ENCODE results near the gene ACP7. TPM values are rescaled to one million over a fixed set of nuclear protein-coding genes. Genes with fewer than 3 reads are reported as not detected.

ACP7 gene
- total and polyA plus RNA-seq, 9 of the 15 experiments (the other 6 are each of a cell fraction or from before 2014, with no cell fraction given) = not detected

- no peaks in the 10 kb centered on the region for H3K4me1 ChIP-seq (replicated peaks in 1 of 2; ENCODE audit: control insufficient read depth in 2 of 2, insufficient read depth in 2 of 2, low read length in 2 of 2)
- POLR2A ChIA-PET = no interaction called here
- H3K36me3 ChIP-seq (ENCODE audit: control insufficient read depth, insufficient read depth, low read length) = no peaks in the 10 kb centered on the region
- WGBS (ENCODE audit: insufficient coverage, low coverage, missing lambda C conversion rate) = 1% methylated on average over 11 of the region's 11 CpGs
- no peaks in the 10 kb centered on the region for H3K9me1 ChIP-seq (ENCODE audit: control insufficient read depth, insufficient read depth, low read length)
- CTCF ChIA-PET (ENCODE audit: low intra/inter-chr PET ratio) = no interaction called here
- H3K9ac ChIP-seq (ENCODE audit: insufficient read depth in 1 of 2, low read depth in 2 of 2, low read length in 2 of 2) = no peak overlapping the region
- in situ Hi-C loops (cut with MboI) = no loop called here
- H3K9me3 ChIP-seq (replicated peaks; ENCODE audit: control insufficient read depth, insufficient read depth, low read depth, low read length) = no peaks in the 10 kb centered on the region
- no peak for DNase-seq (ENCODE audit: extremely low read depth in 1 of 4, low spot score in 3 of 4)
- H3K27me3 ChIP-seq (ENCODE audit: control insufficient read depth in 2 of 2, insufficient read depth in 2 of 2, low read length in 2 of 2) = peaks cover 13 to 24% of the 10 kb centered on the region in 2 experiments; a peak in 3 of 5 replicates
- no peak for ATAC-seq
- H3K4me2 ChIP-seq (ENCODE audit: insufficient read depth, low read length) = no peak overlapping the region
- H3K4me3 ChIP-seq = no peak overlapping the region
- TF ChIP-seq ZNF511 (CRISPR knock-in tag; IDR thresholded peaks at IDR 0.05) = no peak
- TF ChIP-seq BCOR (IDR thresholded peaks at IDR 0.05) = peak; percentile 92
- no peak for TF ChIP-seq CBFA2T3 (IDR thresholded peaks at IDR 0.05)
- TF ChIP-seq GTF2A2 (tag; IDR thresholded peaks at IDR 0.05) = 0 out of 2 replicates have a peak, but pooled peaks have one; percentile 18
- TF ChIP-seq ETV5 (CRISPR knock-in tag; IDR thresholded peaks at IDR 0.05; ENCODE audit: low read depth) = no peak
- TF ChIP-seq ZNF121 (CRISPR knock-in tag; conservative IDR thresholded peaks at IDR 0.05) = 0 out of 2 replicates have a peak, but pooled peaks have one; percentile 20
- peak; percentile 86 for TF ChIP-seq CHD4 (IDR thresholded peaks at IDR 0.05; ENCODE audit: insufficient read depth, insufficient replicate concordance, low read depth, low read length, poor library complexity, severe bottlenecking)
- no peak for TF ChIP-seq MTA3 (IDR thresholded peaks at IDR 0.05; ENCODE audit: borderline replicate concordance)
- TF ChIP-seq SMARCA5 (IDR thresholded peaks at IDR 0.05) = peak; percentile 78
- TF ChIP-seq NFIC (IDR thresholded peaks at IDR 0.05) = 0 out of 2 replicates have a peak, but pooled peaks have one; percentile 8
- TF ChIP-seq MAZ (CRISPR knock-in tag; conservative IDR thresholded peaks at IDR 0.05 in 1 of 2, IDR thresholded peaks at IDR 0.05 in 1 of 2) = no peak
- peak; percentile 90 for TF ChIP-seq ADNP (tag; IDR thresholded peaks at IDR 0.05)
- peak in 1 of 2 experiments; percentile 56 for TF ChIP-seq KDM1A (IDR thresholded peaks at IDR 0.05)
- TF ChIP-seq HCFC1 (IDR thresholded peaks at IDR 0.05; ENCODE audit: low read depth, low read length) = no peak
- TF ChIP-seq PTBP1 (IDR thresholded peaks at IDR 0.05; ENCODE audit: low read depth, low read length) = 0 out of 2 replicates have a peak, but pooled peaks have one; percentile 62
- peak; percentile 71; the same call in 1 of the 2 replicates for TF ChIP-seq CBX1 (IDR thresholded peaks at IDR 0.05; ENCODE audit: low read depth)
- TF ChIP-seq HDAC2 (IDR thresholded peaks at IDR 0.05) = peak; percentile 76
- peak; percentile 92 for TF ChIP-seq RBM25 (IDR thresholded peaks at IDR 0.05; ENCODE audit: low read depth, low read length, severe bottlenecking)
- no peak for TF ChIP-seq MCM7 (IDR thresholded peaks at IDR 0.05)
- FAIRE-seq = no peak
- H4K20me1 ChIP-seq (replicated peaks; ENCODE audit: control insufficient read depth, insufficient read depth, low read length) = no peaks in the 10 kb centered on the region
- no peak overlapping the region for H2AFZ ChIP-seq (ENCODE audit: low read depth, low read length)
- H3K27ac ChIP-seq (ENCODE audit: extremely low read depth, low read depth, low read length) = no peak overlapping the region
- no TSS peak for BruUV-seq (replicated peaks)
- intact Hi-C loops (cut with micrococcal nuclease) = no loop called here
- no peaks in the 10 kb centered on the region for H3K79me2 ChIP-seq (ENCODE audit: control insufficient read depth, insufficient read depth, low read length)
Observed at GRCh38 chr19:39077323-39077722, 6.8 kb upstream of the ACP7 start.

Measured in K562 (cell line).